HepG2 (cell line): ENCODE data around the gene PTCD1. TPM values are rescaled to one million over a fixed set of nuclear protein-coding genes. Genes with fewer than 3 reads are reported as not detected.
A peak's percentile ranks its signal among the peaks of the same experiment; 100 is the strongest.

ENCODE experiments used
- CEBPZ ChIP-seq: IDR thresholded peaks from 2 replicates; pipeline ENCODE4 v1.6.1; 2012; ENCODE audit warnings: low read length, improper control_type of control experiment
- ERF ChIP-seq: IDR thresholded peaks from 2 replicates; pipeline ENCODE4 v1.6.1; 2018; ENCODE audit warnings: missing biosample characterization, missing genetic modification reagents
- IRF2 ChIP-seq: IDR thresholded peaks from 2 replicates; pipeline ENCODE4 v1.6.1; 2018; ENCODE audit warnings: missing genetic modification reagents, missing compliant biosample characterization
- NCOA2 ChIP-seq: sonication (generic); formaldehyde crosslinking; IDR thresholded peaks from 2 replicates; pipeline ENCODE4 v1.8.0; 2022; ENCODE audit warnings: inconsistent platforms
- PPARG ChIP-seq: conservative IDR thresholded peaks from 2 replicates; pipeline ENCODE4 v1.6.1; 2016; ENCODE audit warnings: missing biosample characterization, missing genetic modification reagents
- RARG ChIP-seq: sonication (generic); formaldehyde crosslinking; IDR thresholded peaks from 2 replicates; pipeline ENCODE4 v1.4.0; 2020; ENCODE audit warnings: low read depth, mild to moderate bottlenecking, missing genetic modification reagents
- SIX1 ChIP-seq: sonication (generic); formaldehyde crosslinking; IDR thresholded peaks from 2 replicates; pipeline ENCODE4 v1.4.0; 2020; ENCODE audit warnings: missing genetic modification reagents, borderline replicate concordance
- THAP9 ChIP-seq: sonication (generic); formaldehyde crosslinking; IDR thresholded peaks from 2 replicates; pipeline ENCODE4; 2020; ENCODE audit warnings: missing genetic modification reagents, mild to moderate bottlenecking, borderline replicate concordance
- ZBTB42 ChIP-seq: sonication (generic); formaldehyde crosslinking; IDR thresholded peaks from 2 replicates; pipeline ENCODE4 v1.5.0; 2020; ENCODE audit warnings: mild to moderate bottlenecking, missing genetic modification reagents
- ZNF12 ChIP-seq: sonication (generic); formaldehyde crosslinking; IDR thresholded peaks from 2 replicates; pipeline ENCODE4 v1.5.0; 2020; ENCODE audit warnings: missing genetic modification reagents
- ZNF326 ChIP-seq: sonication (generic); formaldehyde crosslinking; IDR thresholded peaks from 2 replicates; pipeline ENCODE4 v1.4.0; 2020; ENCODE audit warnings: missing genetic modification reagents, borderline replicate concordance
- ZNF44 ChIP-seq: sonication (generic); formaldehyde crosslinking; IDR thresholded peaks from 2 replicates; pipeline ENCODE4 v1.5.1; 2020; ENCODE audit warnings: mild to moderate bottlenecking, missing genetic modification reagents
- ZNF468 ChIP-seq: sonication (generic); formaldehyde crosslinking; IDR thresholded peaks from 2 replicates; pipeline ENCODE4 v1.8.0; 2022; ENCODE audit warnings: mild to moderate bottlenecking, moderate library complexity, missing genetic modification reagents
- ZNF484 ChIP-seq: sonication (generic); formaldehyde crosslinking; IDR thresholded peaks from 2 replicates; pipeline ENCODE4 v1.5.1; 2020; ENCODE audit warnings: mild to moderate bottlenecking, low read depth, missing genetic modification reagents, borderline replicate concordance
- ZNF564 ChIP-seq: sonication (generic); formaldehyde crosslinking; IDR thresholded peaks from 2 replicates; pipeline ENCODE4 v1.8.1; 2023; ENCODE audit warnings: mild to moderate bottlenecking, missing genetic modification reagents
- ZNF569 ChIP-seq: sonication (generic); formaldehyde crosslinking; IDR thresholded peaks from 2 replicates; pipeline ENCODE4 v1.5.0; 2020; ENCODE audit warnings: mild to moderate bottlenecking, missing genetic modification reagents, moderate library complexity, borderline replicate concordance
- ZNF629 ChIP-seq: sonication (generic); formaldehyde crosslinking; conservative IDR thresholded peaks from 2 replicates; pipeline ENCODE4 v1.5.0; 2020; ENCODE audit warnings: missing genetic modification reagents
- ZNF672 ChIP-seq: sonication (generic); formaldehyde crosslinking; IDR thresholded peaks from 2 replicates; pipeline ENCODE4 v1.8.1; 2022; ENCODE audit warnings: missing genetic modification reagents
- ZNF674 ChIP-seq: sonication (generic); formaldehyde crosslinking; IDR thresholded peaks from 2 replicates; pipeline ENCODE4 v1.5.0; 2020; ENCODE audit warnings: low read depth, mild to moderate bottlenecking, missing genetic modification reagents
- polyA plus RNA-seq, 8 experiments: library from polyadenylated mRNA; depleted of rRNA in 3 of 8; stranded (reverse) in 7 of 8; unstranded in 1 of 8; fragments of >200 nt; fragmentation: Illumina TruSeq in 4 of 8; extraction: Trizol in 4 of 8; gene quantifications; 2 replicates each; pipeline versions ENCODE4 v1.2.1 to v1.2.3, GENCODE V29; 2011 to 2016; ENCODE audit warnings: low read depth in 4 of 8, missing spikeins in 1 of 8, mixed read lengths in 1 of 8; ENCODE audit not compliant: insufficient read depth in 1 of 8
- total RNA-seq, 5 experiments: library from RNA; depleted of rRNA; stranded (reverse); fragments of >200 nt; fragmentation: Illumina TruSeq; extraction: Trizol; gene quantifications; 2 replicates each; pipeline ENCODE4 v1.2.3, GENCODE V29; 2016; ENCODE audit warnings: low read depth in 1 of 5

PTCD1 gene
- total and polyA plus RNA-seq, 2 of the 13 experiments (the other 11 are each of a cell fraction or from before 2014, with no cell fraction given): 3.0 to 8.4 TPM

GRCh38 chr7:99408379-99409191, 30.0 kb downstream of the PTCD1 start, which contains the start of the genes BUD31 and PDAP1 (continued):
- TF ChIP-seq CEBPZ (no peak), ZNF674 (CRISPR knock-in tag) (no peak), RARG (CRISPR knock-in tag) (0 out of 2 replicates have a peak, but pooled peaks have one; percentile 22), ZNF44 (CRISPR knock-in tag) (0 out of 2 replicates have a peak, but pooled peaks have one; percentile 10), PPARG (CRISPR knock-in tag) (peak; percentile 50; the same call in 1 of the 2 replicates), ZNF564 (CRISPR knock-in tag) (peak; percentile 51; the same call in 1 of the 2 replicates), THAP9 (CRISPR knock-in tag) (peak; percentile 94), SIX1 (CRISPR knock-in tag) (peak; percentile 30; the same call in 1 of the 2 replicates), NCOA2 (CRISPR knock-in tag) (peak; percentile 43; the same call in 1 of the 2 replicates), ZNF12 (CRISPR knock-in tag) (no peak), ZNF672 (CRISPR knock-in tag) (no peak), ERF (peak; percentile 92), ZNF326 (CRISPR knock-in tag) (no peak), ZNF569 (CRISPR knock-in tag) (no peak), ZNF484 (no peak), ZNF468 (CRISPR knock-in tag) (no peak), ZNF629 (no peak), ZBTB42 (CRISPR knock-in tag) (no peak), IRF2 (CRISPR knock-in tag) (peak; percentile 91)
